Astrocyte (in vitro differentiated cells and primary cell): ENCODE results near the gene RPL13A. TPM values are rescaled to one million over a fixed set of nuclear protein-coding genes. Genes with fewer than 3 reads are reported as not detected.
A peak's percentile ranks its signal among the peaks of the same experiment; 100 is the strongest.

Experiments
- DNase-seq: peaks from one replicate; pipeline ENCODE4 v3.0.0-alpha.2; 2010; ENCODE audit warnings: low read depth
- FAIRE-seq: peaks from 2 replicates; lab custom pipeline; 2011; peaks lifted over from hg19 to GRCh38; lab: Jason Lieb, UNC
- H2AFZ ChIP-seq: 2 replicates; pipeline ENCODE4 v1.6.0; 2012; ENCODE audit warnings: low read depth, low read length, inconsistent platforms
- H3K27ac ChIP-seq: 2 replicates; pipeline ENCODE4 v1.5.1; 2011; ENCODE audit warnings: low read depth, low read length, inconsistent platforms
- H3K27me3 ChIP-seq: 2 replicates; pipeline ENCODE4 v1.6.0; 2011; ENCODE audit warnings: low read length, inconsistent platforms; ENCODE audit not compliant: insufficient read depth
- H3K36me3 ChIP-seq: 2 replicates; pipeline ENCODE4 v1.5.1; 2011; ENCODE audit warnings: low read length, inconsistent platforms; ENCODE audit not compliant: insufficient read depth
- H3K4me1 ChIP-seq: 2 replicates; pipeline ENCODE4 v1.5.1; 2011; ENCODE audit warnings: low read length, inconsistent platforms; ENCODE audit not compliant: insufficient read depth
- H3K4me2 ChIP-seq: 2 replicates; pipeline ENCODE4 v1.6.0; 2012; ENCODE audit warnings: low read length, inconsistent platforms
- H3K4me3 ChIP-seq: 2 replicates; pipeline ENCODE4 v1.5.1; 2011; ENCODE audit warnings: low read depth, mild to moderate bottlenecking, low read length, inconsistent platforms; ENCODE audit not compliant: insufficient read depth
- H3K79me2 ChIP-seq: 2 replicates; pipeline ENCODE4 v1.6.0; 2012; ENCODE audit warnings: mild to moderate bottlenecking, low read length, inconsistent platforms; ENCODE audit not compliant: insufficient read depth
- H3K9ac ChIP-seq: 2 replicates; pipeline ENCODE4 v1.6.0; 2012; ENCODE audit warnings: mild to moderate bottlenecking, low read length, inconsistent platforms
- H3K9me3 ChIP-seq: 2 replicates; pipeline ENCODE4 v1.5.1; 2012; ENCODE audit warnings: low read depth, mild to moderate bottlenecking, low read length, inconsistent platforms; ENCODE audit not compliant: insufficient read depth
- H4K20me1 ChIP-seq: 2 replicates; pipeline ENCODE4 v1.6.0; 2012; ENCODE audit warnings: low read length, inconsistent platforms; ENCODE audit not compliant: insufficient read depth
- H3K27ac Mint-ChIP-seq: one replicate; pipeline ENCODE4 v1.8.0; 2021; ENCODE audit warnings: mild to moderate bottlenecking, mixed read lengths; ENCODE audit not compliant: unreplicated experiment
- H3K27me3 Mint-ChIP-seq: one replicate; pipeline ENCODE4 v1.8.0; 2021; ENCODE audit warnings: low read depth, mixed read lengths; ENCODE audit not compliant: unreplicated experiment
- H3K36me3 Mint-ChIP-seq: one replicate; pipeline ENCODE4 v1.8.0; 2021; ENCODE audit warnings: low read depth, mixed read lengths; ENCODE audit not compliant: unreplicated experiment
- H3K4me1 Mint-ChIP-seq: one replicate; pipeline ENCODE4 v1.8.0; 2021; ENCODE audit warnings: low read depth, mixed read lengths; ENCODE audit not compliant: unreplicated experiment
- H3K4me3 Mint-ChIP-seq: one replicate; pipeline ENCODE4 v1.8.0; 2021; ENCODE audit warnings: mild to moderate bottlenecking, moderate library complexity, mixed read lengths; ENCODE audit not compliant: unreplicated experiment
- H3K9me3 Mint-ChIP-seq: one replicate; pipeline ENCODE4 v1.8.0; 2021; ENCODE audit warnings: mild to moderate bottlenecking, mixed read lengths; ENCODE audit not compliant: unreplicated experiment
- CTCF ChIP-seq: IDR thresholded peaks from 2 replicates; pipeline ENCODE4 v1.5.1; 2011; ENCODE audit warnings: low read depth, mild to moderate bottlenecking, inconsistent platforms, low read length, moderate library complexity; ENCODE audit not compliant: insufficient read depth
- EZH2 ChIP-seq: IDR thresholded peaks from 2 replicates; pipeline ENCODE4 v1.6.1; 2012; ENCODE audit warnings: mild to moderate bottlenecking, low read length, inconsistent platforms; ENCODE audit not compliant: insufficient read depth
- total RNA-seq: library from RNA; stranded (reverse); gene quantifications from 2 replicates; pipeline ENCODE4 v1.2.1, GENCODE V29; 2021

RPL13A gene
- total RNA-seq, 1 donor from 2014 or later, result 2,119 TPM

- no peak for FAIRE-seq
- Histone ChIP-seq H4K20me1 (peaks cover 47% of the 10 kb centered on the region), H3K9me3 (no peaks in the 10 kb centered on the region), H3K4me1 (peaks cover 15% of the 10 kb centered on the region), H3K9ac (peak overlapping the region; percentile 62), H2AFZ (peak overlapping the region; percentile 74), H3K79me2 (peaks cover 31% of the 10 kb centered on the region), H3K4me2 (peak overlapping the region; percentile 89), H3K27me3 (no peaks in the 10 kb centered on the region), H3K36me3 (peaks cover 21% of the 10 kb centered on the region), H3K4me3 (peak overlapping the region; percentile 58), H3K27ac (no peak overlapping the region)
- TF ChIP-seq CTCF, result peak; percentile 11
- TF ChIP-seq EZH2, result no peak
- Mint-ChIP-seq H3K9me3 (no peaks in the 10 kb centered on the region), H3K27me3 (peaks cover 2% of the 10 kb centered on the region), H3K4me1 (peaks cover 7% of the 10 kb centered on the region), H3K36me3 (peaks cover 6% of the 10 kb centered on the region), H3K27ac (peak overlapping the region; percentile 41), H3K4me3 (peak overlapping the region; percentile 82)
- no peak for DNase-seq
Measured at GRCh38 chr19:49533551-49534488, 46.4 kb downstream of the RPL13A start.

GRCh38 chr19:49534632-49535385, 47.4 kb downstream of the RPL13A start:
- FAIRE-seq, result no peak

More at GRCh38 chr19:49534632-49535385, 47.4 kb downstream of the RPL13A start:
- H3K4me1 Mint-ChIP-seq, result peaks cover 7% of the 10 kb centered on the region
- H3K4me3 Mint-ChIP-seq, result peak overlapping the region; percentile 82
- TF ChIP-seq CTCF (no peak), EZH2 (no peak)
- Histone ChIP-seq H3K4me1 (peaks cover 8% of the 10 kb centered on the region), H2AFZ (no peak overlapping the region), H4K20me1 (peaks cover 49% of the 10 kb centered on the region), H3K9me3 (no peaks in the 10 kb centered on the region), H3K4me2 (peak overlapping the region; percentile 89), H3K36me3 (peaks cover 26% of the 10 kb centered on the region), H3K27me3 (no peaks in the 10 kb centered on the region), H3K79me2 (peaks cover 23% of the 10 kb centered on the region), H3K9ac (no peak overlapping the region), H3K27ac (no peak overlapping the region), H3K4me3 (no peak overlapping the region)
- H3K9me3 Mint-ChIP-seq, result no peaks in the 10 kb centered on the region
- H3K36me3 Mint-ChIP-seq, result peaks cover 3% of the 10 kb centered on the region
- peak overlapping the region; percentile 41 for H3K27ac Mint-ChIP-seq
- no peak for DNase-seq
- no peaks in the 10 kb centered on the region for H3K27me3 Mint-ChIP-seq
